ENCODE results near the gene C1QTNF8.

Gene C1QTNF8

DNA sequence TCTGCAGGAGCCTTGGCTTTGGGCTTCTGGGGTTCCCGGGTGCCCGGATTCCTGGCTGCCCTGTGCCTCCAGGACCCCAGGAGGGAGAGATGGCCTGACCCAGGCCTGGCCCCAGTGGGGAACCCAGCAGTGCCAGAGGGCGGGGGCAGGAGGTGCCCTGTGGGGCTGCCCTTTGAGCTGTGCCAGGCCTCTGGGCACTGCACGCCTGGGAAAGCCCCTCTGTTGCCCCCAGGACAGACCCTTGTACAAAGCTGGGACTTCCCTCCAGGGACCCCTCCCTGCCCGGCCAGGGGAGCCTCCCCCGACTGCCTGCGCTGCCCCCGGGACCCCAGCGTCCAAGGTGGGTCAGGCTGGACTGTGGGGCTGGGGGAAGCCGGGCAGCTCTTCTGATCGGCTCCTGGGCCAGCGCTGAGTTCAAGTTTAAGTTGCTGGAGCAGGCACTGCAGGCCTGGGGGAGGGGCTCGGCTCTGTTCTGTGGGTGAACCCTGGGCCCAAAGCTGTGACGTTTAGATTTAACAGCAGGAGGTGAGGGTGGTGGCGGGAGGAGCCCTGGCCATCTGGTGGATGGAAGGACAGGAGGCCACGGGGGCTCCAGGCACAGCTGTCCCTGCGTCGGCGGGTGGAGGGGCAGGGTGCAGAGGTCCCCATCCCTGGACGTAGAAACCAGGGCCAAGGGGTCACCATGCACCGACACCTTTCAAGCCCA, 27.6 kb upstream of the C1QTNF8 start:
- TF ChIP-seq EP300 (IDR thresholded peaks at IDR 0.05; ENCODE audit: borderline replicate concordance) (no peak), CEBPB (IDR thresholded peaks at IDR 0.05) (no peak), YY1 (IDR thresholded peaks at IDR 0.05; ENCODE audit: low read depth) (no peak), TEAD4 (IDR thresholded peaks at IDR 0.05) (no peak), EGR1 (IDR thresholded peaks at IDR 0.05) (no peak), CREB1 (IDR thresholded peaks at IDR 0.05; ENCODE audit: low read depth) (no peak), RAD21 (IDR thresholded peaks at IDR 0.05; ENCODE audit: low read depth) (no peak), TCF12 (IDR thresholded peaks at IDR 0.05; ENCODE audit: low read depth) (no peak), ZBTB7A (IDR thresholded peaks at IDR 0.05; ENCODE audit: low read depth) (no peak), FOXM1 (IDR thresholded peaks at IDR 0.05; ENCODE audit: borderline replicate concordance, low read depth) (no peak), TAF1 (IDR thresholded peaks at IDR 0.05; ENCODE audit: low read depth) (no peak), NFIC (IDR thresholded peaks at IDR 0.05) (no peak)
- TF ChIP-seq, protein P1, sequence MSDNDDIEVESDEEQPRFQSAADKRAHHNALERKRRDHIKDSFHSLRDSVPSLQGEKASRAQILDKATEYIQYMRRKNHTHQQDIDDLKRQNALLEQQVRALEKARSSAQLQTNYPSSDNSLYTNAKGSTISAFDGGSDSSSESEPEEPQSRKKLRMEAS (IDR thresholded peaks at IDR 0.05), result no peak
- TF ChIP-seq, protein P2, sequence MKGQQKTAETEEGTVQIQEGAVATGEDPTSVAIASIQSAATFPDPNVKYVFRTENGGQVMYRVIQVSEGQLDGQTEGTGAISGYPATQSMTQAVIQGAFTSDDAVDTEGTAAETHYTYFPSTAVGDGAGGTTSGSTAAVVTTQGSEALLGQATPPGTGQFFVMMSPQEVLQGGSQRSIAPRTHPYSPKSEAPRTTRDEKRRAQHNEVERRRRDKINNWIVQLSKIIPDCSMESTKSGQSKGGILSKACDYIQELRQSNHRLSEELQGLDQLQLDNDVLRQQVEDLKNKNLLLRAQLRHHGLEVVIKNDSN (IDR thresholded peaks at IDR 0.05), result no peak
- TF ChIP-seq, protein P3, sequence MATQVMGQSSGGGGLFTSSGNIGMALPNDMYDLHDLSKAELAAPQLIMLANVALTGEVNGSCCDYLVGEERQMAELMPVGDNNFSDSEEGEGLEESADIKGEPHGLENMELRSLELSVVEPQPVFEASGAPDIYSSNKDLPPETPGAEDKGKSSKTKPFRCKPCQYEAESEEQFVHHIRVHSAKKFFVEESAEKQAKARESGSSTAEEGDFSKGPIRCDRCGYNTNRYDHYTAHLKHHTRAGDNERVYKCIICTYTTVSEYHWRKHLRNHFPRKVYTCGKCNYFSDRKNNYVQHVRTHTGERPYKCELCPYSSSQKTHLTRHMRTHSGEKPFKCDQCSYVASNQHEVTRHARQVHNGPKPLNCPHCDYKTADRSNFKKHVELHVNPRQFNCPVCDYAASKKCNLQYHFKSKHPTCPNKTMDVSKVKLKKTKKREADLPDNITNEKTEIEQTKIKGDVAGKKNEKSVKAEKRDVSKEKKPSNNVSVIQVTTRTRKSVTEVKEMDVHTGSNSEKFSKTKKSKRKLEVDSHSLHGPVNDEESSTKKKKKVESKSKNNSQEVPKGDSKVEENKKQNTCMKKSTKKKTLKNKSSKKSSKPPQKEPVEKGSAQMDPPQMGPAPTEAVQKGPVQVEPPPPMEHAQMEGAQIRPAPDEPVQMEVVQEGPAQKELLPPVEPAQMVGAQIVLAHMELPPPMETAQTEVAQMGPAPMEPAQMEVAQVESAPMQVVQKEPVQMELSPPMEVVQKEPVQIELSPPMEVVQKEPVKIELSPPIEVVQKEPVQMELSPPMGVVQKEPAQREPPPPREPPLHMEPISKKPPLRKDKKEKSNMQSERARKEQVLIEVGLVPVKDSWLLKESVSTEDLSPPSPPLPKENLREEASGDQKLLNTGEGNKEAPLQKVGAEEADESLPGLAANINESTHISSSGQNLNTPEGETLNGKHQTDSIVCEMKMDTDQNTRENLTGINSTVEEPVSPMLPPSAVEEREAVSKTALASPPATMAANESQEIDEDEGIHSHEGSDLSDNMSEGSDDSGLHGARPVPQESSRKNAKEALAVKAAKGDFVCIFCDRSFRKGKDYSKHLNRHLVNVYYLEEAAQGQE (IDR thresholded peaks at IDR 0.05; ENCODE audit: low read depth), result no peak

DNA sequence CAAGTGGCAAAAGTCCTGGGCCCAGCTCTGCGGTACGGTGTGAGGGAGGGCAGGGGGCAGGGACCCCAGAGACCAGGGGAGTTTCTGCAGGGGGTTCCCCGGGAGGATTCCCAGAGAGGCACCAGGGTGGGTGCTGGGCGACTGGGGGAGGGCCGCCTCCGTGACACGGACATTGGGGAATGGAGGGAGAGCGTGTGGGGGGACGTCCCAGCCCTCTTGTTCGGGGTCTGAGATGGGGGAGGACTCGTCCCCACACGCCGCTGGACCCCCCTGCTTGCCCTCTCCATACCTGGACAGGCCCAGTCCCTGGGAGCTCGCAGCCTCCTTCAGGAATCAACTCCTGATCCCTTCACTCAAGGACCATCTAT, 26.3 kb upstream of the C1QTNF8 start:
- no peak for TF ChIP-seq ZBTB7A (IDR thresholded peaks at IDR 0.05; ENCODE audit: low read depth)
- no peak for TF ChIP-seq CREB1 (IDR thresholded peaks at IDR 0.05; ENCODE audit: low read depth)
- no peak for TF ChIP-seq FOXM1 (IDR thresholded peaks at IDR 0.05; ENCODE audit: borderline replicate concordance, low read depth)
- no peak for TF ChIP-seq EGR1 (IDR thresholded peaks at IDR 0.05)

DNA sequence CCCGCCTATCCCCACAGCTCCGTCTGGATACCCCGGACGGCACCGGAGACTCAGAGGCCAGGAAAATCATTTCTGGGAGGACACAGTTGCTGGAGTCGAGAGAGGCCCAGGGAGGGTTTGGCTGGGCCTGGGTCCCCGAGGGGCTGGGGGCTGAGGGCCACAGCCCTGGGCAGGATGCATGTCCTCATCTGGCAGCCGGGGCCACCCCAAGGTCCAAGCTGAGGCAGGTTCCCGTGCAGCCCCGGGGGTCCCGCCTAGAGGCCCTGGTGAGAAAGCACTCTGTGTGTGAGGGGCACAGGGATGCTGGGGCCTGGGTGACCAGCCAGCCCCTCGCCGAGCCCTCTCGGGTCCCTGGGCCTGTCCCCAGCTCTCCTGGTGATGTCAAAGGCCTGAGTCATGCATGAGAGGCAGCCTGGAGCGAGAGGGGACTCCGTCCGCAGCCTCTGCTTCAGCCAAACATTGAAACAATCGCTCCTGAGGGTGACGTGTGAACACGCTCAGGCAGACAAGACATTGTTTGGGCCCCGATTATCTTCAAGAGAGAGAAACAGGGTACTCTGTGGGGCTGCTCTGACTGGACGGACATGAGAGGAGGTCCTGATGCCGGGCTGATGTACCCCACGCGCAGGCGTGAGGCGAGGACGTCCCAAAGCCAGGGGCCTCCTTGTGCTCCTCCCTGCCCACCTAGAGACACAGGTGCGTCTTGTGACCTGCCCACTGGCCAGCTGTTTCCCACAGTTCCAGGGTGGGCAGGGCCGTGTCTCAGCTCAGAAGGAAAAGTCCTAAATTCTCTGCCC, 25.8 kb upstream of the C1QTNF8 start:
- TF ChIP-seq RAD21 (IDR thresholded peaks at IDR 0.05; ENCODE audit: low read depth), result no peak
- TF ChIP-seq, protein P1 (IDR thresholded peaks at IDR 0.05), result no peak
- TF ChIP-seq FOXM1 (IDR thresholded peaks at IDR 0.05; ENCODE audit: borderline replicate concordance, low read depth), result no peak
- no peak for TF ChIP-seq CREB1 (IDR thresholded peaks at IDR 0.05; ENCODE audit: low read depth)
- TF ChIP-seq, protein P3 (IDR thresholded peaks at IDR 0.05; ENCODE audit: low read depth), result no peak
- no peak for TF ChIP-seq YY1 (IDR thresholded peaks at IDR 0.05; ENCODE audit: low read depth)
- TF ChIP-seq, protein P2 (IDR thresholded peaks at IDR 0.05), result no peak
- TF ChIP-seq TEAD4 (IDR thresholded peaks at IDR 0.05), result no peak
- no peak for TF ChIP-seq EGR1 (IDR thresholded peaks at IDR 0.05)
- no peak for TF ChIP-seq CEBPB (IDR thresholded peaks at IDR 0.05)
- TF ChIP-seq EP300 (IDR thresholded peaks at IDR 0.05; ENCODE audit: borderline replicate concordance), result no peak
- no peak for TF ChIP-seq ZBTB7A (IDR thresholded peaks at IDR 0.05; ENCODE audit: low read depth)
- no peak for TF ChIP-seq NFIC (IDR thresholded peaks at IDR 0.05)
- no peak for TF ChIP-seq TCF12 (IDR thresholded peaks at IDR 0.05; ENCODE audit: low read depth)
- no peak for TF ChIP-seq TAF1 (IDR thresholded peaks at IDR 0.05; ENCODE audit: low read depth)

DNA sequence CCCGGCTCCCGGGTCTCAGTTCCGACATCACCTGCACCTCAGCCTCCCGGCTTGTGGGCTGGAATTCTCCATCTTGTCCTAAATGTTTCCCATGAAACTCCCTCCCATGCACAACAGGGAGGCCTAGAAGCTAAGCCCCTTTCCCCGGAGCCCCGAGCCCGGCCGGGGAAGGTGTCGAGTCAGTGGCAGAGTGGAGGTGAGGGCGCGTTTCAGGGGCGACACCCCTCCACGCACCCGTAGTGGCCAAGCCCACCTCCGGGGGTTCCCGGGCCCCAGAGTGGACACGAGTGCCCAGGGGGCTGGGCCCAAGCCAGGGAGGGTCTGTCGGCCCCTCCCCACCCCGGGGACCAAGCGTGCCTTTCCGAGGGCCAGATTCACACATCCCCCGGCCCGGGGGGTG, 25.0 kb upstream of the C1QTNF8 start:
- TF ChIP-seq RAD21 (IDR thresholded peaks at IDR 0.05; ENCODE audit: low read depth) (no peak), ZBTB7A (IDR thresholded peaks at IDR 0.05; ENCODE audit: low read depth) (no peak), FOXM1 (IDR thresholded peaks at IDR 0.05; ENCODE audit: borderline replicate concordance, low read depth) (no peak), TAF1 (IDR thresholded peaks at IDR 0.05; ENCODE audit: low read depth) (no peak), CREB1 (IDR thresholded peaks at IDR 0.05; ENCODE audit: low read depth) (no peak), TEAD4 (IDR thresholded peaks at IDR 0.05) (no peak)
- TF ChIP-seq, protein P2 (IDR thresholded peaks at IDR 0.05), result no peak
- TF ChIP-seq, protein P3 (IDR thresholded peaks at IDR 0.05; ENCODE audit: low read depth), result no peak

Data from Ishikawa (cell line).